ENCODE results near the gene LIPC.

The LIPC gene

GRCh38 chr15:58472821-58473581 lies 41.2 kb downstream of the LIPC start:
- no peak for DNase-seq (ENCODE audit: low read depth in 1 of 2, low spot score in 1 of 2)

GRCh38 chr15:58473724-58474123 lies 41.9 kb downstream of the LIPC start:
- no peak for DNase-seq (ENCODE audit: low read depth in 1 of 2, low spot score in 1 of 2)

DNA sequence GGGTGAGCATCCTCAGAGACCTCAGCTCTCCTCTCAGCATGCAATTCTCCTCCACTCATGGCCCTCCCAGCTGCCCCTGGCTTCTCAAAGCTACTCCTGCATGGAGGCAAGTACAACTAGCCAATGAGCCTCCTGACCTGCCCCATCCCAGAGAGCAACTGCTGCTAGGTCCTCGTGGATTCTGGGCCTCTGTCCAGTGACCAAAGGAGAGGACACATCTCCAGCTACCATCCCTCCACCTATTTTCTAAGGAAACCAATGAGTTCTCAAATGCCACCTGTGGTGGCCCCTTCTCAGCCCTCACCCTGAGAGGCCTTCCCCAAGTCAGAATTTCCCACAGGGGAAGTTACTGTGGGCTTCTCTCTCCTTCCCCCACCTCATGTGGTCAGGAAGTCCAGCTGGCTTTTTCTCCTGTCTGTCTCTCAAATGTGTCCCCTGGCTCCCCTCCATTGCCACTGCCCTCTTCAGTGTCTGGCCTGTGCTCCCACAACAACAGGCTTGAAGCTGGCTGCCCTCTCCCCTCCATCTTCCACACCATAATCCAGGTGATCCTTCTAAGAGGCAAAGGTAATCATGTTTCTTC lies 43.0 kb downstream of the LIPC start:
- DNase-seq (ENCODE audit: low read depth in 1 of 2, low spot score in 1 of 2) = no peak

- no peak for DNase-seq (ENCODE audit: low read depth in 1 of 2, low spot score in 1 of 2)
Measured at GRCh38 chr15:58475573-58476524, 44.1 kb downstream of the LIPC start.

DNA sequence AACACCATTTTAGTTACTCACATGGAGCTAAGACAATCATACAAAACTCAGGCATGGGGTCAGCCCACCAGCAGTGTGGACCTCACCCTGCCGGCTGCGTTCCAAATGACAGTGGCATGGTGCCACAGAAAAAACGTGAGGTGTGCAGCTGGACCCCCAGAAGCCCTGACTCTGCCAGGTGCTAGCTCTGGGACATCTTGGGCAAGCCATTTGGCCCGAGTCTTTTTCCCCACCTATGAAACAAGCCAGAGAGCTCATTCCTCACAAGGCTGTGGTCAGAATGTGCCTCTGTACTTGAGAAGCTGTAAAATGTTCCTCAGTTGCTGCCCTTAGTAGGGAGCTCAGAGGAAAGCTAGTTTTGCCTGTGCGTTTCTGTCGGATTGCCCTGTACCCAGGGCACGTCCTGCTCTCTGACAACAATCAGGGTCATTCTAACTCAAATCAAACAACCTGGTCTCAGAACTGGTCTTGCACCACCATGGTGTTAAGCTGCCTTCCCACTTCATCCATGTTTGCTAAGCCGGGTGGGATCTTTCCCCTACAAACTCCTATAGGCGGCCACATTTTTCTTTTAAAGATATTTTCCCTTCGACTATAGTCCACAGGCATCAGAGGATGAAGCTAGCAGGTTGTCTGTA lies 44.9 kb downstream of the LIPC start:
- DNase-seq (ENCODE audit: low read depth in 1 of 2, low spot score in 1 of 2) = no peak

- no peak for DNase-seq (ENCODE audit: low read depth in 1 of 2, low spot score in 1 of 2)
Measured at GRCh38 chr15:58477170-58477569, 45.4 kb downstream of the LIPC start.

- DNase-seq (ENCODE audit: low read depth in 1 of 2, low spot score in 1 of 2) = no peak
Measured at GRCh38 chr15:58478035-58478434, 46.2 kb downstream of the LIPC start.

- DNase-seq (ENCODE audit: low read depth in 1 of 2, low spot score in 1 of 2) = no peak
Measured at GRCh38 chr15:58478579-58478978, 46.8 kb downstream of the LIPC start.

DNA sequence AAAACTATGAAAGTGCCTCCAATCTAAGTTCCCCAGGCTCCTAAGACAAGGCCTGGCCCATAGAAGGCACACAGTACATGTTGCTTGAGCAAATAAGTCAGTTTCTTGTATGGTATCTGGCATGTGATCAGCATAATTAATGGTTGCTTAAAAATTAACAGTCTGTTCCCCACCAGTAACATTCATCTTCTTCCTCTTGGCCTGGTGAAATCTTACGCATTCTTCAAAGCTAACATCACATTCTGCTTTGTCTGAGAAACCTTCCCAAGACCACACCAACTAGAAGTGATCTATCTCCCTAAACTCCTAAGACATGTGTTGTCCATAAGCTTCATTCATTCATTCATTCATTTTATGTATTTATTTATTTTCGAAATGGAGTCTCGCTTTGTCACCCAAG lies 48.1 kb downstream of the LIPC start:
- DNase-seq (ENCODE audit: low read depth in 1 of 2, low spot score in 1 of 2) = no peak

DNA sequence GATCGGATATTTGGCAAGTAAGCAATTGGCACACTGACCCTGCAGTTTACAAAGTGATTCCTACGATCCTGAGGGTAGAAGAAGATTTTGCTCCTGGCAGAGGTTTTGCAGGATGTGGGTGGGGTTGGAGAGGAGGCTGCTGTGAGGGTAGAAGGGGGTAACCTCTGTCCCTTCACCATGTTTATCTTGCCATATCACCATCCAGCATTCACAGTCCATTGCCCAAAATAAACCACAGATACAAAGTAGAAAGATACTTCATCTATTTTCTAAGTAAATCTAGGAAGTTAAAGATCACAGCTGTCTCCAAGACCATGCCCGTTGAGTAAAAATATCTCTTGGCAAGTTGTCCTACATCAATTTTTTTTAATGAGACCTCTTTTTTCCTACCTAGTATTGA lies 51.6 kb downstream of the LIPC start:
- DNase-seq (ENCODE audit: low read depth in 1 of 2, low spot score in 1 of 2) = no peak

GRCh38 chr15:58484791-58485600 lies 53.2 kb downstream of the LIPC start:
- no peak for DNase-seq (ENCODE audit: low read depth in 1 of 2, low spot score in 1 of 2)

GRCh38 chr15:58486062-58486461 lies 54.3 kb downstream of the LIPC start:
- DNase-seq (ENCODE audit: low read depth in 1 of 2, low spot score in 1 of 2) = no peak

DNA sequence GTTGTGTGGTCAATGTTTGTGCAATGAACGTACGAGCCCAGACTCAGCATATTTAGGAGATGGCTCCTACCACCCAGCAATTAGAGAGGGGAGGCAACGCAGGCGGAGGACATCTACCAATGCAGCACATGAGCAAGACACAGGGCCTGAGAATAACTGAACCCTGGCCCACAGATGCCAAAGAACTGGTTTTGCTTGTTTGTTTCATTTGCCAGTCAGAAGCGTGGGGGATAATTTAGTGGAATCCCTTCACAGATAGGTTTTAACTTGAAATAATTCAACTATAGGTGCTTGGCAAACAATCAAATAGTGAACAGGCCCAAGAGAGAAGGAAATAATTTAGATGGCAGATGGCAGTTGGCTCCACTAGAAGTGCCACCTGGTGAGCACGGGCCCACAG lies 54.8 kb downstream of the LIPC start:
- DNase-seq (ENCODE audit: low read depth in 1 of 2, low spot score in 1 of 2) = no peak

DNA sequence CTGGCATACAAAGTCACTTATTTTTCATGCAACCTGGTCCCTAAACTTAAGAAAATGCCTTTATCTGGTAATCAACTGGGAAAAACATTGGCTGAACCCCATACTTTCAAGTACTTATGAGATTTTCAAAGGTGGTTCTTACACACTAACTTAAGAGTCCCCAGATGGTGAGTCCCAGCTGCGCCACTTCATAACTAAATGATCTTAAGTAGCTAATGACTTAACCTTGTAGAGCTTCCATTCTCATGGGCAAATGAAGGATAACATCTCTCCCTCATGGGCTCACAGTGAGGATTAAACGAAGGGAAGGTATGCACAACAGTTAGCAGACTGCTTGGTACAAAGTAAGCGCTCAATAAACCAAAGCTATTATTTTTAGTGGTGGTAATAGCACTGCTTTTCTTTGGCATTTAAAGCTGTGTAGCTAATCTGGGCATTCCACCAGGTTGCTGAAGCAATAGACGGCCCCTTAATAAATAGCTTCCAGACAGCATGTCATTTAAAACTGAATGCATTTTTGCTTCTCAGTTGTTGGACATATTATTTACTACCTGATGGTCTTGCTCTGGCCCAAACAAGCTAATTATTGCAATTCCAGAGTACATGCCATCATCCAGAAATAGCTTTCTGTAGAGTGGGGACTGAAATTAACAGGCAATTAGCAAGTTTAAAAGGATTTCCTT lies 55.4 kb downstream of the LIPC start:
- DNase-seq (ENCODE audit: low read depth in 1 of 2, low spot score in 1 of 2) = no peak

- no peak for DNase-seq (ENCODE audit: low read depth in 1 of 2, low spot score in 1 of 2)
Measured at GRCh38 chr15:58487724-58488120, 55.9 kb downstream of the LIPC start.

GRCh38 chr15:58489289-58490085 lies 57.7 kb downstream of the LIPC start:
- DNase-seq (ENCODE audit: low read depth in 1 of 2, low spot score in 1 of 2) = no peak

DNA sequence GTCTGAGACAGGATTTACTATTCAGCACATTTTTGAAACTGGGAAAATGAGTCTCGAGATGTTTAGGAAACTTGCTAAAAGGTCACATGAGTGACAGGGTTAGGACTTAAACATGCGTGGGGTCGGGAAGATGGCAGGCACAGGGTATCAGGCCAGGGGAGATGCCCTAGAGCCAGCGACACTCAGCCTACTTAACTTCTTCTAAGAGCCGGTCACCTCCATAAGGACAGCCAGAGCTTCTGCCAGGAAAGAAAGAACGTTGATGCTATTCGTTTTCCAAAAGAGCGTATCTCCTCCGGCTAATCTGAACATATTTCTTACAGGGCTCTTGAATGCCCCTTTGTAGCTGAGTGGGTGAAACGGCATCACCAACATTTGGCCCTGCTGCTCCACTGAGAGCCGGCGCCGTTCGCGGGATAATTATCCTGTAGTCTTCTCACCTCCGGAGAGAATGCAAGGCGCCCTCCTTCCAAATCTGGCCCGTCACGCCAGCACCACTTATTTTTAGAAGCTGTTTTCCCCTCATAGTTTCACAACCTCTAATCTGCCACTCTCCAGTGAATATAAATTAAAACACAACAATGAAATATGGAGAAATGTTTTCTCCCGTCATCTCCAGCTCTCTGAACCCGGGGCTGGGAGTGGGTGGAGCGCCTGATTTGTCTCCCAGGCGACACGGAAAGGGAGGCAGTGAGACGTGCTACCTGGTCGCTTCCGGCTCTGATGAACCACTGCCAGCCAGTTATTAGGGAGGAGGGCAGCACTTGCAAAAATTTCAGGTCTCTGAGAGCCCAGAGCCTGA lies 58.5 kb downstream of the LIPC start:
- DNase-seq (ENCODE audit: low read depth in 1 of 2, low spot score in 1 of 2) = no peak

GRCh38 chr15:58490888-58491473 lies 59.2 kb downstream of the LIPC start:
- DNase-seq (ENCODE audit: low read depth in 1 of 2, low spot score in 1 of 2) = no peak

All from activated T-helper 1 cell treated with anti-CD3 and anti-CD28 coated beads, Interleukin-2, amount 50 U/mL, for 16 hours (primary cell).